Choroid plexus epithelial cell (primary cell): ENCODE measurements around the gene RXFP4.

ENCODE experiments used
- DNase-seq: peaks from one replicate; pipeline ENCODE4 v3.0.0-alpha.2; 2010; ENCODE audit warnings: low read depth
- H3K4me3 ChIP-seq: 2 replicates; pipeline ENCODE4 v1.5.1; 2011; ENCODE audit warnings: low read depth, mild to moderate bottlenecking, control low read depth, low read length, moderate library complexity
- CTCF ChIP-seq: conservative IDR thresholded peaks from 2 replicates; pipeline ENCODE4 v1.5.1; 2011; ENCODE audit warnings: low read depth, mild to moderate bottlenecking, control low read depth, inconsistent platforms, low read length, moderate library complexity

The RXFP4 gene

GRCh38 chr1:155960081-155960745 lies 18.8 kb downstream of the RXFP4 start:
- H3K4me3 ChIP-seq, result no peak overlapping the region
- TF ChIP-seq CTCF, result no peak
- no peak for DNase-seq

- no peak overlapping the region for H3K4me3 ChIP-seq
- DNase-seq, result peak; percentile 95
- TF ChIP-seq CTCF, result peak; percentile 61
Observed at GRCh38 chr1:155961937-155962336, 20.5 kb downstream of the RXFP4 start.

GRCh38 chr1:155962599-155963211 lies 21.3 kb downstream of the RXFP4 start:
- peak; percentile 52 for DNase-seq
- H3K4me3 ChIP-seq, result no peak overlapping the region
- no peak for TF ChIP-seq CTCF

GRCh38 chr1:155964193-155964592 lies 22.8 kb downstream of the RXFP4 start:
- H3K4me3 ChIP-seq, result no peak overlapping the region
- no peak for TF ChIP-seq CTCF
- DNase-seq, result no peak

- DNase-seq, result no peak
- peak; percentile 53 for TF ChIP-seq CTCF
- H3K4me3 ChIP-seq, result no peak overlapping the region
Observed at GRCh38 chr1:155966135-155966534, 24.7 kb downstream of the RXFP4 start.

GRCh38 chr1:155966750-155967149 lies 25.3 kb downstream of the RXFP4 start:
- no peak for DNase-seq
- TF ChIP-seq CTCF, result no peak
- no peak overlapping the region for H3K4me3 ChIP-seq
